HG03432 (cell line): Measurements from ENCODE around the gene DIPK1B.

ENCODE experiments used
- ATAC-seq: cut with Tn5 transposase; IDR thresholded peaks from one replicate; pipeline ENCODE4 v1.9.1; 2021; ENCODE audit warnings: mild to moderate bottlenecking, moderate library complexity; ENCODE audit not compliant: unreplicated experiment

DIPK1B gene

DNA sequence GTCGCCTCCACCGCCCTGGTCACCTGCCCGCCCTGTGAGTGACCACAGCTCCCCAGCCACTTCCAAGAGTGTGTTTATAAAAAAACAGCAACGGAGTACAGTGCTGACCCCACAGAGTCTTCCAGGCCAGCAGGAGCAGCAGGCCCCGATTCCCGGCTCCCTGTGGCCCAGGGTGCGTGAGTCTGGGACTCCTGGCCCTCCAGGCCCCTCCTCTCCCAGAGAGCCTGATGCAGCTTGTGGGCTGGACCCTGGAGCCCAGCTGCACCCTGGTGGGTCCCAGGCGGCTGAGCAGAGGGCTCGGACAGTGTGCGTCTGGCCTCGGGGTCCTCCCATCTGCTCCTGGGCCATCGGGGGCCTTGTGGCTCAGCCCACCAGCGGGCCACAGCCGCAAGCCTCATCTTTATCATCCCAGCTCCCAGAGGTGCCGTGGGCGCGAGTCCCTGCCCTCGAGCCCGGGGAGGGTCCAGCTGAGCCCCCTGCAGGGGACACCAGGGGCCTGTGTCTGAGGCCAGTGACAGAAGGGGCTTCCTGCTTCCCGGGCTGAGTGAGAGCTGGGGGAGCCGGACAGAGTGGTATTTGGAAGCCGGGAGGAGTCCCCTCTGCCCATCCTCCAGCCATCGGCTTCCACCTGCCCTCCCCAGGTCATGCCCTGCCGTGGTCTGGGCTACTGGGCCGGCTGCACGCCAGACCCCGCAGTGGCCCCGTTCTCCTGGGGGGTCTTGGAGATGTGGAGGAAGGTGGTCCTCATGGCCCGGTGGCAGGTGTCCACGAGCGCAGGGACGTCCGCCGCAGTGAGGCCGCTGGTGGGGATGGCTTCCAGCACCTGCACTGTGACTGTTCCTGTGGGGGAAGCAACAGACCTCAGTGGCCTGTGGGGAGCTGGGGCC is 39.0 kb upstream of the DIPK1B start:
- no peak for ATAC-seq

DNA sequence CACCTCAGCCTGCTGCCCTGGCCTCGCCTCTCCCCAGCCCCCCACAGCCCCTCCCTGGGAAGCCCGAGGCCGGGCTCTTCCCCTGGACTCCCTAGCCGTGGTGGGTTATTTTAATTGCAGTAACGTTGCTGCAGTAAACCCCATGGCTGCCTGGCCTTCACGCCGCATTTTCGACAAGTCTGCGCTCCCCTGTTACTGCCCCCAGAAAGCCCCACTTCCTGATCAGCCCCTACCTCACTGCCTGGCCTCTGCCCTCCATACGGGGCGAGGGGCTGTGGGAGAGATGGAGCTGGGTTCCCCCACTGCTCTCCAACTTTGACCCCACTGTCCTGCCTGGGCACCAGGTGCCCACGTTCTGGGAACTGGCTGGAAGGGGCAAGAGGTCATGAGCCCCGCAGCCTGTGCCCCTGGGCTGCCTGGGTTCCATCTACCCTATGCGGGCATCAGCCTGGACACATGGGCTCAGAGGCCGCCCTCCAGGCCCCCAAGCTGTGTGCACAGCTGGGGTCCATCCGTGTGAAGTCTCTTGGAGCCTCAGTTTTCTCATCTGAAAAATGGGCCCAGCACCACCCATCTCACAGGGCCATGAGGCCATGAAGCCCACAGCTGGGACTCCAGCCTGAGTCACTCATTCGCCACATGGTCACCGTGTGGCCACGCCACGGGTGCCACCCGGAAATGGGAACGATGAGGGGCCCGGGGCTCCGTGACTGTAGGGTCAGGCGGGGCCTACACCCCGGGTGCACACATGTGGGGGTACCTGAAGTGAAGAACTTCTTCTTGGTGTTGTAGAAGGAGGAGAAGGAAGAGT is 38.2 kb upstream of the DIPK1B start:
- no peak for ATAC-seq

DNA sequence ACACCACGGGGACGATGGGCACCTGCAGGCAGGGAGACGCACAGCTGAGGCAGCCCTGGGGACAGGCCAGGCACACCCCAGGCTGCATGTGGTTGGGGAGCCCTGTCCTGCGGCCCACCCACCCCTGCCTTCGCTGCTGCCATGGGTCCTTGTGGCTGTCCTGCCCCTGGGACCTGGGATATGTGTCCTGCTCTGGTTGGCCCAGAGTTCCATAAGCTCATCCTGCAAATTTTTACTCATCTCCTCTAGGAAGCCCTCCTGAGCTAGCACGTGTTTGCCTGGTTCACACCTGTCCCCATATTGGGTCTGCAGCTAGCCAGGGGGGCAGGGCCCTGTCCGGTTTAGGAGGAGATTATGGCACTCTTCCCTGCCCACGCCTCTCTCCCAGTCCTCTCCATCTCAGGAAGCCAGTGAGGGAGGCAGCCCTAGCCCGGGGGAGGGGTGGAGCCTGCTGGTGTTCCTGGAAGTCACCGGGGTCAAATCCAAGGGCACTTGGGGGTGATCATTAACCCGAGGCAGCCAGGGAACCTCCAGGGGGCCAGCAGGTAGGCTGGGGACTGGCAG is 37.5 kb upstream of the DIPK1B start:
- no peak for ATAC-seq

DNA sequence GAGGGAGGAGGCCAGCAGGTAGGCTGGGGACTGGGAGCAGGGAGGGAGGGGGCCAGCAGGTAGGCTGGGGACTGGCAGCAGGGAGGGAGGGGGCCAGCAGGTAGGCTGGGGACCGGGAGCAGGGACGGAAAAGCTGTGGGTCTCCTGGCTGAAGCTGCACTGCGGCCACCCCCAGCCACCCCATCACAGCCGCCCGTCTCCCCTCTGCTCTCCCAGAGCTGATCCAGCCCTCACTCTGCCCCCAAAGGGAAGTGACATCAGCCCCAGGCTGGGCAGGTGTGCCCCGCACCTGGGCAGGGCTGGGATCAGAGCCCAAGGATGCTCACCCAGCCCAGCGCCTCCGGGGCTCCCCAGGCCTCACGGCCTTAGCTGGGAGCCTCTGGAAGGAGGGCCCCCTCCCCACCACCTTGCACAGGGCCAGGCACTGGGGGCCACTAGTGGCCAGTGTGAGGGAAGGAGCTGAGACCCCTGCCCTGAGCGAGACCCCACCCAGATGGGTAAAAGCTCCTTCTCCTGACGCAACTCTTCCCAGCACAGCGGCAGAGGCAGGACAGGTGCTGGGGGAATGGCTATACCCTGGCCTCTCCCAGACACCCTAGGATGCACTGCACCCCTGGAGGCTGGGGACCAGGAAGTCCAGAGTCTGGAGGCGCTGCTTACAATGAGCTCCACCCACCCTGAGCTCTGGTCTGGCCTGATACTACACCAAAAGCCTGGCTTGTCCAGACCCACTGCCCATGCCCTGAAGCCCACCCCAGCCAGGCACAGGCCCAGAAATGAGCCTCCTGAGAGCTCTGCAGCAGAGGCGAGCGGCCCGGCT is 36.7 kb upstream of the DIPK1B start:
- ATAC-seq: no peak

DNA sequence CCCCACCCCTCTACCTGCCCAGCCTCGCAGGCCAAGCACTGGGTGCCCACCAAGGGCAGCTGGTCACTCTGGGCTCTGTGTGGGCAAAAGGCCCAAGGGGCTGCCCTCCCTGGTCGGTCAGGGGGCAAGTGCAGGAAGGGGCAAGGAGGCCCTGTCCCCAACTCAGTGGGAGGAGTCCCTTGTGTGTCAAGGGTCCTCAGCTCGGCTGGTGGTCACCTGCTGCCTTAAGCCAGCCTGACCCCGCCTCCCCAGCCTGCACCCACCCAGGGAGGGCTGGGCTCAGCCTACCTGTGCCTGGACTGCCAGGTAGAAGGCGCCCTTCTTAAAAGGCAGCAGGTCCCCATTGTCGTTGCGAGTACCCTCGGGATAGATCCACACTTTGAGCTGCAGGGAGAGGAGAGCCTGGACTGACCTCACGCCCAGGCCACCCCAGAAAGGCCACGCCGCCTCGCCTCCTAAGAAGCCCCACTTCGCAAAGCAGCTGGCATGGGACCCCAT is 36.0 kb upstream of the DIPK1B start:
- ATAC-seq: no peak

DNA sequence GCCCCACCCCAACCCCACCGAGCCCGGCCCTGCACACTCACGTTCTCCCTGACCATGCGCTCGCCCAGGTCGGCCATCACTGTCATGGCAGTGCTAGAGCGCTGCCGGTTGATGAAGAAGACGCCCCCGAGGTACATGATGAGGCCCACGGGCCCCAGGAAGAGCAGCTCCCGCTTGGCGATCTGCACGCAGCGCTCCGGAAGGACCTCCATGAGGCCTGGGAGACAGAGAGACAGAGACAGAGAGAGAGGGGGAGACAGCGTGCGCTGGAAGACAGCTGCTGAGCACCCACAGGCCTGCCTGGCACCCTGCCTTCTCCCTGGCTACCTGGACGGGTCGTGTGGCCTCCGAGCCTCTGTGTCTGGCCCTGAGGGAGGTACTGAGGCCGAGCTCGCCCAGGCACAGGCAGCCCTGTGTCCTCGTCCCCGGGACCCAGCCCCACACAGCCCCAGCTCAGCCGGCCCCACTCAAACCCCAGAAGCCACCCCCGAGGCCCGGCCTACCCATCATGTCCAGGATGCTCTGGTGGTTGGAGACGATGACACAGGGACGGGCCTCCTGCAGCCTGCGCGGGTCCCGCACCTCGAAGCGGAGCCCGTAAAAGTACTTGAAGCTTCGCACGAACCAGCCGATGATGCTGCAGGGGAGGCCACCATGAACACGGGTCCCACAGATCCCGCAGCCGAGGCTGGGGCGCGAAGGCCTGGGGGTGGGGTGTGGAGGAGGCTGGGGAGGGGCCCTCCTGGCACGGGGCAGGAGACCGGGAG is 35.3 kb upstream of the DIPK1B start:
- no peak for ATAC-seq

DNA sequence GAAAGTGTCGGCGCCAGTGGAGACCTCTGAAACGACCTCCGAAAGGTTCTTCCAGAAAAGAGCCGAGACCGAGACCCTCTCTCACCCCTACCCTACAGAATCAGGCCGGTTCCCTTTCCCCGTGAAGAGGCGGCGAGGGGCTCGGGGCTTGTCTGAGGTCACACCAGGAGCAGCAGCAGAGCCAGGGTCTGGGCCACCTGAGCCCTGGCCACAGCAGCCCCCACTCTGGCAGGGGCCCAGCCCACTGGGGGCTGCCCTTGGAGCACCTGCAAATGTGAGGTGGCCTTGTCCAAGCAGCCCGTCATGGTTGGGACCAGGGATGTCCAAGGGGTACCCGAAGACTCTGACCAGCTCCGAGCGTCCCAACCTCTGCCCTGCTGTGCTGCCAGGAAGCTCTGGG is 34.3 kb upstream of the DIPK1B start:
- ATAC-seq: no peak

DNA sequence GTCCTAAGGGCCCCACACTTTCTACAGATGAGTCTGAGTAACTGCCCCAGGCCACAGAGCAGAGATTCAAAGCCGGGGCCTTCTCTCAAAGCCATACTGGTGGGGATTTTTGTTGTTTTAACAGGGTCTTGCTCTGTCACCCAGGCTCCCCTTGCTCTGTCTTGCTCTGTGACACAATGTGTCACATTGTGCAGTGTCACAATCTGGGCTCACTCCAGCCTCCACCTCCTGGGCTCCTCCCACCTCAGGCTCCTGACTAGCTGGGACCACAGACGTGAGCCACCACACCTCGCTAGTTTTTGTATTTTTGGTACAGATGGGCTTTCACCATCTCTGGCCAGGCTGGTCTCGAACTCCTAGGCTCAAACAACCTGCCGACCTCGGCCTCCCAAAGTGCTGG is 33.7 kb upstream of the DIPK1B start:
- ATAC-seq: no peak

DNA sequence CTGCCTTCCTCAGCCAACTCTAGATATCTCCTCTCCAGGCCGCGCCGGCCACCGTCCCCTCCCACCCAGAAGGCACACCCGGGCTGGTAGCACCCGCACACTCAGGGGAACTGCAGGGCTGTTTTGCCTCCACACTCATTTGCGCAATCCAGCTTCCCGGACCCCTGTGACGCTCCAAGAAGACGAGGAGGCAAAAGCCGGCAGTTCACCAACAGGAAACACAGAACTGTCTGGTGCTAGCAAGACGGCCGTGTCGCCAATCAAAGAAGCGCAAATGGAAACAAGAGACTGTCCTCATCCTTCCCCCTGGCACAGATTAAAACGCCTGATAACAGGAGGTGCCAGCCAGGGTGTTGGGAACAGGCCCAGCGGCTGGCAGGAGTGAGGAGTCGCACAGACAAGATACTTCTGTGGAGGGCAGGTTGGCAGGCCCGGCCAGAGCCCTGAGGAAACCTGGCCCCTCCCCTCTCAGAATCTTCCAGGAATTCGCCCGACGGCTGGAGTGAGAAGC is 32.9 kb upstream of the DIPK1B start:
- ATAC-seq: no peak

DNA sequence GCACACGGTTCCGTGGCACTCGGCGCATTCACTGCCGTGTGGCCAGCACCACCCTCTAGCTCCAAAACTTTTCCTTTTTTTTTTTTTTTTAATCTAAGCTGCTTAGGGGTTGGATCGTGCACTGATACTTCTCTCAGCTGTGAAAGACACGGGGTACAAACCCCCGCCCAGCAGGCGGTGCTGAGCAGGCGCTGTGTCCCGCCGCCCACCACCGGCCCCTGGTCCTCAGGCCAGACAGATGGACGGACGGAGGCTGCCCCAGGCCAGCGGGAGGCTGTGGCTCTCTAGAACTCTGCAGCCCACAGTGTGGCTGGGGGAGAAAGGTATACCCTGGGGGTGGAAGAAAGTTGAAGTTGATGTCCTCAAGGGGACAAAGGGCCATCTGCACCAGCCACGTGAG is 31.3 kb upstream of the DIPK1B start:
- no peak for ATAC-seq

DNA sequence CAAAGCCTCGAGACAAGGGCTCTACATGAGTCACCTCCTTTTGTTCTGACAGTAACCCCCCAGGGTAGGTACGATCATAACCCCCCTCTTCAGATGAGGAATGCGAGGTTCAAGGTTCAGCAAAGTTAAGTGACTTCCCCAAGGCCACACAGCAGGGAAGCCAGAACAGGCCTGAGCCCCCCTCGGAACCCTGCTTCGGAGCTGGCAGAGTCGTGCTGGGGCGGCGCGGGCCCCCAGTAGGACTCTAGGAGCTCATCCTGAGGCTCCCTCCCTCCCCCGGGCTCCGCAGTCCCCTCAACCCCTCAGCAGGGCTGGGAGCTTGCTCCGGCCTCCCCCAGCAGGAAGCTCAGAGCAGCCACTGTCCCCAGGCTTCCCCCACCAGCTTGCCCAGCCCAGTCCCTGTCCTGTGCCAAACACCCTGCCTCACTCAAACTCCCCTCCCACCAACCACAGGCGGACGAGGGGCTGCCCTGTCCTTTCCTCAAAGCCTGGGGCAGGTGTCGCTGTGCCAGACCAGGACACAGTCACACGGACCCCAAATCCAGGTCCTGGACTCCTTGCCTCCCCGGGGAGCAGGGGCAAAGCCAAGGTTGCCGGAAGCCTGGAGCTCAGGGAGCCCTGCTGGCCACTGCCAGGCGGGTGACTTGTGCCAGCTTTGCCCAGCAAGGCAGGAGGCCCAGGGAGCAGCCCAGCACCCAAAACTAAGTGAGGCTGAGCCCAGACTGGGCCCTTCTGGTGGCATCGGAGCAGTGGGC is 30.2 kb upstream of the DIPK1B start:
- no peak for ATAC-seq

DNA sequence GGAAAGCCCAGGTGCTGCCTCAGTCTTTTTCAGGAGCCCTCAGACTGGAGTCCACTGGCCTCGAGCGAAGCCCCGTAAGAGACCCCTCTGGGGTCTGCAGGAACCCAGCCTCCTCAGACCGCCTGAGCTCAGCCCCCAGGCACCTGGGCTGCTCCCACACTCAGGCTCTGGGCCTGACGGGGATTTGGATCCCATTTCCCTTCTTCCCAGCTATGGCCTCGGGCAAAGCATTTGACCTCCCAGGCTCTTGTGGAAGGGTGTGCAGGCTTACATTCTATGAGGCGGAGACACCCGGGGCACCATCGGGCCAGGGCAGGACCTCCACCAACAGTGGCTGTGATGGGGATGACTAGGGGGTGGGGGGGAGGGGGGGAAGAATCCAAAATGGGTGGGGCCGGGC is 29.7 kb upstream of the DIPK1B start:
- ATAC-seq: no peak

DNA sequence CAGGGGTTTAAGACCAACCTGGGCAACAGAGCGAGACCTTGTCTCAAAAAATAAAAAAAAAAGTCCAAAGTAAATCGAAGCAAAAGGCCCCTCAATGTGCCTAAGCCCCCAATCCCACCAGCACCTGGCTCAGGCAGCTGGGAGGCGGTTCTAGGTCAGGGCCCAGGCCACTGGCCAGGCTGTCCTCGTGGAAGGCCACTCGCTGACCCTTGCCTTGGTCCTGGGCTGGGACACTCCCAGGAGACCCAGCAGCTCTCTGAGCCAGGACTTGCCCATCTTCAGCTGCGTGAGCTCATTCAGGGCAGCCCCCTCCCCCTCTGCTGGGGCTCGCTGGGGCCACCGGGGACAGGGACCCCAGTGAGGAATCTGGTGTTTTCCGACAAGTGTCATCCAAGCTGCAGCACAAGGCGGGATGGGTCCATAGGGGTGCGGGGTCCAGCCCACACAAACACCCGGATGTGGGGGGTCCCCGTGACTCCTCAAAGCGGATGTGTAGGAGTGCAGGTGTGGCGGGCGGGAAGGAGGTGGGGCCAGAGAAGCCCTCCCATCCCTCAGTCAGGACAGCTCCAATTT is 29.1 kb upstream of the DIPK1B start:
- no peak for ATAC-seq

DNA sequence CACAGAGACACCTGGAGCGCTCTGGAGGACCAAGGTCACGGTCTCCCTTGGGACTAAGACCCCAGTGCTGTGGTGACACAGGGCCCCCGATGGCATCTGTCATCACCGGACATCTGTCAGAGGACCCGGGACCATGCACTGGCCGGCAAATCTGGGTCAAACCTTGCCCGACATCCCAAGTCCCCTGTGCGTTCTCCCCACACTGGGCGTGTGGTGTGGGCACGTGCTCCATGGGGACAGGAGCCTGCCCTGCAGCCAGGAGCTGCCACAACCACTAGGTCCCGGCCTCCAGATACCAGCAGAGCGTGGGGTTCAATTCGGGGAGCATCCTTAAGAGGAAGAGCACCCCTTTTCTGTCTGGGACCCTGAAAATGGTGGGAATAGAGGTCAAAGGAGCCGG is 28.6 kb upstream of the DIPK1B start:
- no peak for ATAC-seq

DNA sequence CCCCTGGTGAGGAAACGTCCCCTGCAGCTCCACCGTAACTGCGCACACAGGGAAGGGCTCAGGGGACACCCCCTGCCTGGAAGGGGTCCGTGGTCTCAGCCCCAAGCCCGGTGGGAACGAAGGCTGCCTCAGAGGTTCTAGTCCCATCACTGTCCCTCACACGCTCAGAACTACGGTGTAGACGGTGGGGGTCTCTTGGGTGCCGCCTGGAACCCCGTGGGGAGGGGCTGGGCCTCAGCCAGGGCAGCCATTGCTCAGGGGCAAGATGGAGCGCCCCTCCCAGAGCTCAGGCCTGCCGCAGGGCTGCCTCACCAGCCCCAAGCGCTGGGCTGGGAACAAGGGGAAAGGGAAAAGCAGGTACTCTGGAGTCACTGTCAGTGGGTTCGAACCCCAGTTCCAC is 28.0 kb upstream of the DIPK1B start:
- ATAC-seq: no peak

DNA sequence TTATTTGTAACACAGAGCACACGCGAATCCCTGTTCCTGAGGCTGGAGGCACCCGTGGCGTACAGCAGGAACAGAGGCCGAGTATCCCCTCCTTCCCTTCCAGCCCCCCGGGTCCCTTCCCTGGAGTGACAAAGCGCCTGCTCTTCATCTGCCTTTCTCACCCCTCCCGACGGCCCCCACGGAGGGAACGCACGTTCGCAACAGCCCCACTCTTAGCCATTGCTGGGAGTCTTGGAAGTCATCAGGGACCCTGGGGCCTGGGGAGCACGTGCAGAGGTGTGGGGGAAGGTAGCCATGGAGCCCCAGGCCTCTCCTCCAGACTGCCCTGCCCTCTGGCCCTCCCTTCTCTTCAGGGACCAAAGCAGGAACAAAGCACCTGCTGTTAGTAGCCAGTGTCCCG is 27.6 kb upstream of the DIPK1B start:
- no peak for ATAC-seq

DNA sequence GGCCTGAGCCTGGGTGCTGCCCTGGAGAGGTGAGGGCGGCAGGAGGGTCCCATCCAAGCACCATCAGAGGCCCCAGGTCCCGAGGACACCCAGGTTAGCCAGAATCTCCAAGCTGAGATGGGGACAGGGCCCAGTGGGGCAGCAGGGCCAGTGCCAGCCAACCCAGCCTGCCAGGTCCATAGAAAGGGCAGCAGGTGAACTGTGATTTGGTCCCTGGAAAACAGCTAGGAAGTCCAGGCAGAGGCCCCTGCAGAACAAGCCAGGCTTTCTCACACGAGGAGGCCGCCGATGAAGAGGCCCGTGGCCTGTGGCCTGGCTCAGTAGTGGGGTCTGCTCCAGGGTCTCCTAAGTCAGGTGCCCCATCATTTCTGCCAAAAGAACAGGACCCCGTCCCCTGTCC is 27.2 kb upstream of the DIPK1B start:
- ATAC-seq: no peak

DNA sequence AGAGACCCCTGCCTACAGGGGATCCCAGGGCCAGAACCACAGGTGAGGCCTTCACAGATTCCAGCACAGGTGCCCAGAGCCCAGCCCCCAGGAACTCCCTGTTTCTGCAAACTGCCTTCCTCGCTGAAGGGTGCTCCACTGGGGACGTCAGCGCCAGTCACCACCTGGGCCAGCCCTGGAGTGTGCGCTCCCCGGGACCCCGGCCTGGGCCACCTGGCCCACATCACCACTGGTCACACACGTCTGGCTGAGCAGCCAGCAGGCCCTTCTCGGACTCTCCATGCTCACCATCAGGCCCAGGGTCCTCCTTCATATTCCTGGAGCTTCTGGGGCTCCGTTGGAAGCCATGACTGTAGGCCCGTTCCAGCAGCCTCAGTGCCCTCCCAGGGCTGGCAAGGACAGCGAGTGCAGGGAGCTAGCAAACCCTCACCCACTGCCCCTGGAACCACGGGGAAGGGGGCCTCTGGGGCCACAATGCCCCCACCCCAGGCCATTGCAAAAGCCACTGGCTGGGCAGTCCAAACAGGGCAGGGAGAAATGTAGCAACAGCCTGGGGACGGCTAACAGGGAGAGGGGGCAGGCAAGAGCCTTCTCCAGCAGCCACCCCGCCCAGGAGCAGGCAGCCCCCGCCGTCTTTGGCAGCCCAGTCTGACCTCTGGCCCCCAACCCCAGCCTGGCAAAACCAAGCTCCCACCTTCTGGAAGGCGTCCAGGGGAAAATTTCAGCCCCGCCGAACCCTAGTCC is 26.4 kb upstream of the DIPK1B start:
- no peak for ATAC-seq
